HG03139 (cell line): ENCODE results near the gene LRMDA.

Experiments
- ATAC-seq: cut with Tn5 transposase; IDR thresholded peaks from one replicate; pipeline ENCODE4 v1.9.1; 2021; ENCODE audit not compliant: unreplicated experiment

The LRMDA gene

GRCh38 chr10:76336213-76336963 is 905.0 kb downstream of the LRMDA start:
- ATAC-seq = no peak

- ATAC-seq = no peak
Measured at GRCh38 chr10:76337641-76338040, 906.2 kb downstream of the LRMDA start.

- no peak for ATAC-seq
Measured at GRCh38 chr10:76338187-76338586, 906.8 kb downstream of the LRMDA start.

GRCh38 chr10:76341740-76342139 is 910.3 kb downstream of the LRMDA start:
- ATAC-seq = no peak

GRCh38 chr10:76342996-76343395 is 911.6 kb downstream of the LRMDA start:
- no peak for ATAC-seq

GRCh38 chr10:76347832-76348231 is 916.4 kb downstream of the LRMDA start:
- ATAC-seq = no peak

GRCh38 chr10:76350583-76350982 is 919.2 kb downstream of the LRMDA start:
- no peak for ATAC-seq

GRCh38 chr10:76352300-76352699 is 920.9 kb downstream of the LRMDA start:
- ATAC-seq = no peak

GRCh38 chr10:76353237-76353851 is 921.9 kb downstream of the LRMDA start:
- ATAC-seq = no peak

GRCh38 chr10:76354212-76354738 is 922.9 kb downstream of the LRMDA start:
- ATAC-seq = no peak

- ATAC-seq = no peak
Measured at GRCh38 chr10:76354921-76355320, 923.5 kb downstream of the LRMDA start.

- ATAC-seq = no peak
Measured at GRCh38 chr10:76356557-76356956, 925.1 kb downstream of the LRMDA start.

- ATAC-seq = no peak
Measured at GRCh38 chr10:76357726-76358415, 926.4 kb downstream of the LRMDA start.

- ATAC-seq = no peak
Measured at GRCh38 chr10:76358743-76359395, 927.4 kb downstream of the LRMDA start.

GRCh38 chr10:76375761-76376160 is 944.3 kb downstream of the LRMDA start:
- no peak for ATAC-seq

- ATAC-seq = no peak
Measured at GRCh38 chr10:76382381-76382851, 951.0 kb downstream of the LRMDA start.

GRCh38 chr10:76388321-76389023 is 957.0 kb downstream of the LRMDA start:
- ATAC-seq = no peak

GRCh38 chr10:76393875-76394706 is 962.7 kb downstream of the LRMDA start:
- no peak for ATAC-seq

GRCh38 chr10:76394707-76395042 is 963.3 kb downstream of the LRMDA start:
- no peak for ATAC-seq

GRCh38 chr10:76395251-76395650 is 963.8 kb downstream of the LRMDA start:
- no peak for ATAC-seq
